ENCODE data around the gene TRABD2B.
A peak's percentile ranks its signal among the peaks of the same experiment; 100 is the strongest.

TRABD2B gene

DNA sequence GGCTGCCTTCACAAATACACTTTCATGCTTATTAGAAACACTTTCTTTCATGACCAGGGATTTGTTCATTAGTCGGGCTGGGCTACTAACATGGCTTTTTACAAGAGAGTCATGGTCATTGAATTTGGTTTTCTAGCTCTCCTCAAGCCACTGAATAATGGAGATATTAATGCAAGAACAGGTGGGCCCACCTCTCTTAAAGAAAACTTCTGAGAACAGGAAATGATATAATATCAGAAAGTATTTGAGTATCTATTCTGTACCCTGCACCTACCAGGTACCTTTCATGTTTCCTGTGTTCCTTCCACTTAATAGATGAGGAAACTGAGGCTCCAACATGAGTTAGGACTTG is 90.0 kb downstream of the TRABD2B start:
- H3K27ac ChIP-seq (ENCODE audit: extremely low read depth, low read depth, low read length) = no peak overlapping the region
- TF ChIP-seq, protein P1, sequence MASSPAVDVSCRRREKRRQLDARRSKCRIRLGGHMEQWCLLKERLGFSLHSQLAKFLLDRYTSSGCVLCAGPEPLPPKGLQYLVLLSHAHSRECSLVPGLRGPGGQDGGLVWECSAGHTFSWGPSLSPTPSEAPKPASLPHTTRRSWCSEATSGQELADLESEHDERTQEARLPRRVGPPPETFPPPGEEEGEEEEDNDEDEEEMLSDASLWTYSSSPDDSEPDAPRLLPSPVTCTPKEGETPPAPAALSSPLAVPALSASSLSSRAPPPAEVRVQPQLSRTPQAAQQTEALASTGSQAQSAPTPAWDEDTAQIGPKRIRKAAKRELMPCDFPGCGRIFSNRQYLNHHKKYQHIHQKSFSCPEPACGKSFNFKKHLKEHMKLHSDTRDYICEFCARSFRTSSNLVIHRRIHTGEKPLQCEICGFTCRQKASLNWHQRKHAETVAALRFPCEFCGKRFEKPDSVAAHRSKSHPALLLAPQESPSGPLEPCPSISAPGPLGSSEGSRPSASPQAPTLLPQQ (tag by site-specific recombination; IDR thresholded peaks at IDR 0.05) = peak; percentile 73
- TF ChIP-seq OSR2 (tag by site-specific recombination; IDR thresholded peaks at IDR 0.05) = no peak
- TF ChIP-seq ZFP69B (tag by site-specific recombination; IDR thresholded peaks at IDR 0.05) = peak; percentile 52; the same call in 1 of the 2 replicates
- ChIA-PET CTCF (no interaction called here), POLR2A (no interaction called here)
- H3K9me3 ChIP-seq (ENCODE audit: control insufficient read depth, insufficient read depth, low read depth, low read length) = no peaks in the 10 kb centered on the region
- no peak overlapping the region for H3K4me3 ChIP-seq (ENCODE audit: low read depth, low read length)
- no peaks in the 10 kb centered on the region for H3K36me3 ChIP-seq (ENCODE audit: control insufficient read depth in 2 of 2, insufficient read depth in 1 of 2, low read length in 2 of 2)
- no peaks in the 10 kb centered on the region for H3K4me1 ChIP-seq (ENCODE audit: control insufficient read depth, insufficient read depth, low read length)

DNA sequence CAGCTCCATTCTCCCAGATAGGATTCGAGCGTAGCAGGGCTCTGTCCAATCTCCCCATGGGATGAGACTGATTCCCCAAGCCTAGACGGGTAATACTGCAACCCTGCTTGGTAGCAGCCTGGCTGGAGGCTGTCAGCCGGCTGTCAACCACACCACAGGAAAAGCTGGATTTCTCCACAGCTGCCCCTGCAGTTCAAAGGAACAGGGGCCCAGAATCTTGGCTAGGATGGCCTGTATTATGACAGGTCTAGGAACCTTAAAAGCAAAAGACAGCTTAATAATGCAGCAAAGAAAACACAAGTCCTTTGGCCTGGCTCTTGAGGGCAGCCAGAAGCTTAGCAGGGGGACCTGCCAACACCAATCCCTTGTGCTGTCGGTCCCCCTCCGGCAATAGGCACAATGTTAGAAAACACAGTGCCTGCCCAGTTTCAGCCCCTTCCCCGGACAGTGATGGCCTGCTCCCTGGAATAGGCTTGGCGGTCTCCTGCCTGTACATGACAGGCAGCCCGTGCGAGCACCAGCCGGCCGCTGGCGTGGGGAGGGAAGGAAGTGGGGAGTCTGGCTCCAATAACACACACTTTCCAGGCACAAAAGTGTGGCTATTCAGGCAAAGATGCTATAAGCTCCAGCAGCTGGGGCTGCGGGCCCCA is 90.5 kb downstream of the TRABD2B start:
- Histone ChIP-seq H3K9me3 (ENCODE audit: control insufficient read depth, insufficient read depth, low read depth, low read length) (no peaks in the 10 kb centered on the region), H3K4me1 (ENCODE audit: control insufficient read depth, insufficient read depth, low read length) (no peaks in the 10 kb centered on the region), H3K36me3 (ENCODE audit: control insufficient read depth in 2 of 2, insufficient read depth in 1 of 2, low read length in 2 of 2) (no peaks in the 10 kb centered on the region), H3K27ac (ENCODE audit: extremely low read depth, low read depth, low read length) (no peak overlapping the region), H3K4me3 (ENCODE audit: low read depth, low read length) (no peak overlapping the region)
- ChIA-PET POLR2A (no interaction called here), CTCF (no interaction called here)
- TF ChIP-seq, protein P2, sequence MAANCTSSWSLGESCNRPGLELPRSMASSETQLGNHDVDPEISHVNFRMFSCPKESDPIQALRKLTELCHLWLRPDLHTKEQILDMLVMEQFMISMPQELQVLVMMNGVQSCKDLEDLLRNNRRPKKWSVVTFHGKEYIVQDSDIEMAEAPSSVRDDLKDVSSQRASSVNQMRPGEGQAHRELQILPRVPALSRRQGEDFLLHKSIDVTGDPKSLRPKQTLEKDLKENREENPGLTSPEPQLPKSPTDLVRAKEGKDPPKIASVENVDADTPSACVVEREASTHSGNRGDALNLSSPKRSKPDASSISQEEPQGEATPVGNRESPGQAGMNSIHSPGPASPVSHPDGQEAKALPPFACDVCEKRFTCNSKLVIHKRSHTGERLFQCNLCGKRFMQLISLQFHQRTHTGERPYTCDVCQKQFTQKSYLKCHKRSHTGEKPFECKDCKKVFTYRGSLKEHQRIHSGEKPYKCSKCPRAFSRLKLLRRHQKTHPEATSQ (tag by site-specific recombination; IDR thresholded peaks at IDR 0.05) = no peak
- no peak for TF ChIP-seq ZSCAN16 (tag by site-specific recombination; IDR thresholded peaks at IDR 0.05)
- TF ChIP-seq ZBTB7A (tag by site-specific recombination; IDR thresholded peaks at IDR 0.05; ENCODE audit: low read depth) = no peak
- no peak for TF ChIP-seq ZNF529 (tag by site-specific recombination; IDR thresholded peaks at IDR 0.05; ENCODE audit: insufficient replicate concordance)
- TF ChIP-seq ZBTB17 (tag by site-specific recombination; IDR thresholded peaks at IDR 0.05) = no peak
- no peak for TF ChIP-seq ZNF561 (tag by site-specific recombination; IDR thresholded peaks at IDR 0.05; ENCODE audit: borderline replicate concordance)
- TF ChIP-seq, protein P3, sequence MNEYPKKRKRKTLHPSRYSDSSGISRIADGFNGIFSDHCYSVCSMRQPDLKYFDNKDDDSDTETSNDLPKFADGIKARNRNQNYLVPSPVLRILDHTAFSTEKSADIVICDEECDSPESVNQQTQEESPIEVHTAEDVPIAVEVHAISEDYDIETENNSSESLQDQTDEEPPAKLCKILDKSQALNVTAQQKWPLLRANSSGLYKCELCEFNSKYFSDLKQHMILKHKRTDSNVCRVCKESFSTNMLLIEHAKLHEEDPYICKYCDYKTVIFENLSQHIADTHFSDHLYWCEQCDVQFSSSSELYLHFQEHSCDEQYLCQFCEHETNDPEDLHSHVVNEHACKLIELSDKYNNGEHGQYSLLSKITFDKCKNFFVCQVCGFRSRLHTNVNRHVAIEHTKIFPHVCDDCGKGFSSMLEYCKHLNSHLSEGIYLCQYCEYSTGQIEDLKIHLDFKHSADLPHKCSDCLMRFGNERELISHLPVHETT (tag by site-specific recombination; IDR thresholded peaks at IDR 0.05) = no peak
- TF ChIP-seq ZNF239 (tag by site-specific recombination; IDR thresholded peaks at IDR 0.05) = no peak
- TF ChIP-seq ZNF785 (tag by site-specific recombination; IDR thresholded peaks at IDR 0.05) = no peak
- TF ChIP-seq ZNF354C (tag by site-specific recombination; IDR thresholded peaks at IDR 0.05; ENCODE audit: borderline replicate concordance, low read depth) = no peak
- TF ChIP-seq, protein P4, sequence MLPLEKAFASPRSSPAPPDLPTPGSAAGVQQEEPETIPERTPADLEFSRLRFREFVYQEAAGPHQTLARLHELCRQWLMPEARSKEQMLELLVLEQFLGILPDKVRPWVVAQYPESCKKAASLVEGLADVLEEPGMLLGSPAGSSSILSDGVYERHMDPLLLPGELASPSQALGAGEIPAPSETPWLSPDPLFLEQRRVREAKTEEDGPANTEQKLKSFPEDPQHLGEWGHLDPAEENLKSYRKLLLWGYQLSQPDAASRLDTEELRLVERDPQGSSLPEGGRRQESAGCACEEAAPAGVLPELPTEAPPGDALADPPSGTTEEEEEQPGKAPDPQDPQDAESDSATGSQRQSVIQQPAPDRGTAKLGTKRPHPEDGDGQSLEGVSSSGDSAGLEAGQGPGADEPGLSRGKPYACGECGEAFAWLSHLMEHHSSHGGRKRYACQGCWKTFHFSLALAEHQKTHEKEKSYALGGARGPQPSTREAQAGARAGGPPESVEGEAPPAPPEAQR (tag by site-specific recombination; IDR thresholded peaks at IDR 0.05) = no peak
- TF ChIP-seq, protein P5, sequence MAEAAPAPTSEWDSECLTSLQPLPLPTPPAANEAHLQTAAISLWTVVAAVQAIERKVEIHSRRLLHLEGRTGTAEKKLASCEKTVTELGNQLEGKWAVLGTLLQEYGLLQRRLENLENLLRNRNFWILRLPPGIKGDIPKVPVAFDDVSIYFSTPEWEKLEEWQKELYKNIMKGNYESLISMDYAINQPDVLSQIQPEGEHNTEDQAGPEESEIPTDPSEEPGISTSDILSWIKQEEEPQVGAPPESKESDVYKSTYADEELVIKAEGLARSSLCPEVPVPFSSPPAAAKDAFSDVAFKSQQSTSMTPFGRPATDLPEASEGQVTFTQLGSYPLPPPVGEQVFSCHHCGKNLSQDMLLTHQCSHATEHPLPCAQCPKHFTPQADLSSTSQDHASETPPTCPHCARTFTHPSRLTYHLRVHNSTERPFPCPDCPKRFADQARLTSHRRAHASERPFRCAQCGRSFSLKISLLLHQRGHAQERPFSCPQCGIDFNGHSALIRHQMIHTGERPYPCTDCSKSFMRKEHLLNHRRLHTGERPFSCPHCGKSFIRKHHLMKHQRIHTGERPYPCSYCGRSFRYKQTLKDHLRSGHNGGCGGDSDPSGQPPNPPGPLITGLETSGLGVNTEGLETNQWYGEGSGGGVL (tag by site-specific recombination; IDR thresholded peaks at IDR 0.05) = no peak
- no peak for TF ChIP-seq ZNF707 (tag by site-specific recombination; IDR thresholded peaks at IDR 0.05)
- no peak for TF ChIP-seq ZNF837 (tag by site-specific recombination; IDR thresholded peaks at IDR 0.05)
- TF ChIP-seq ZNF37A (tag by site-specific recombination; IDR thresholded peaks at IDR 0.05) = no peak
- TF ChIP-seq ZNF169 (tag by site-specific recombination; IDR thresholded peaks at IDR 0.05) = no peak
- no peak for TF ChIP-seq ZNF514 (tag by site-specific recombination; IDR thresholded peaks at IDR 0.05)
- TF ChIP-seq ZBTB20 (tag by site-specific recombination; IDR thresholded peaks at IDR 0.05) = no peak
